ENCODE measurements around the gene HSPA12B.

DNA sequence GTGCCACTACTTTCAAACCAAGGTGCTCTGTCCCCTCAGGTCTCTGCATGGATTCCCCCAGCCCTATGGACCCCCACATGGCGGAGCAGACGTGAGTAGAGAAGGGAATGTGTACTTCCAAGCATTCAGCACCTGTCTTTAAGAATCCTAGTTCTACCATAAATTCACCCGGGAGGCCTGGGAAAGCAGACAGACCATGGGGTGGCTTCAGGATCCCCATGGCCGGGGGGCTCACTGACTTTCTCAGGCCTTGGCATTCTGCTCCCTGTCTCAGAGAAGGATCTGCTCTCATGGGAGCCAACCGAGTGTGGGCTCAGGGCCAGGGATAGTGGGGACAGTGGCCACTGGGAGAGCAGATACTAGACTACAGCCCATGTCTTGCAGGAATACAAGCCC is 65.9 kb downstream of the HSPA12B start:
- TF ChIP-seq EZH2 (IDR thresholded peaks at IDR 0.05; ENCODE audit: borderline replicate concordance, low read depth, low read length, severe bottlenecking), result no peak
- TF ChIP-seq, protein P1, sequence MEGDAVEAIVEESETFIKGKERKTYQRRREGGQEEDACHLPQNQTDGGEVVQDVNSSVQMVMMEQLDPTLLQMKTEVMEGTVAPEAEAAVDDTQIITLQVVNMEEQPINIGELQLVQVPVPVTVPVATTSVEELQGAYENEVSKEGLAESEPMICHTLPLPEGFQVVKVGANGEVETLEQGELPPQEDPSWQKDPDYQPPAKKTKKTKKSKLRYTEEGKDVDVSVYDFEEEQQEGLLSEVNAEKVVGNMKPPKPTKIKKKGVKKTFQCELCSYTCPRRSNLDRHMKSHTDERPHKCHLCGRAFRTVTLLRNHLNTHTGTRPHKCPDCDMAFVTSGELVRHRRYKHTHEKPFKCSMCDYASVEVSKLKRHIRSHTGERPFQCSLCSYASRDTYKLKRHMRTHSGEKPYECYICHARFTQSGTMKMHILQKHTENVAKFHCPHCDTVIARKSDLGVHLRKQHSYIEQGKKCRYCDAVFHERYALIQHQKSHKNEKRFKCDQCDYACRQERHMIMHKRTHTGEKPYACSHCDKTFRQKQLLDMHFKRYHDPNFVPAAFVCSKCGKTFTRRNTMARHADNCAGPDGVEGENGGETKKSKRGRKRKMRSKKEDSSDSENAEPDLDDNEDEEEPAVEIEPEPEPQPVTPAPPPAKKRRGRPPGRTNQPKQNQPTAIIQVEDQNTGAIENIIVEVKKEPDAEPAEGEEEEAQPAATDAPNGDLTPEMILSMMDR (IDR thresholded peaks at IDR 0.05; ENCODE audit: extremely low read depth in 1 of 2, insufficient read depth in 1 of 2, low read depth in 1 of 2, low read length in 2 of 2), result no peak
- TF ChIP-seq POLR2A (IDR thresholded peaks at IDR 0.05; ENCODE audit: low read depth, low read length), result no peak
- TF ChIP-seq MYC (IDR thresholded peaks at IDR 0.05; ENCODE audit: low read depth, low read length), result no peak
- TF ChIP-seq, protein P2, sequence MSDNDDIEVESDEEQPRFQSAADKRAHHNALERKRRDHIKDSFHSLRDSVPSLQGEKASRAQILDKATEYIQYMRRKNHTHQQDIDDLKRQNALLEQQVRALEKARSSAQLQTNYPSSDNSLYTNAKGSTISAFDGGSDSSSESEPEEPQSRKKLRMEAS (IDR thresholded peaks at IDR 0.05; ENCODE audit: insufficient read depth, insufficient read length), result no peak
- no peak for TF ChIP-seq POLR2AphosphoS5 (IDR thresholded peaks at IDR 0.05; ENCODE audit: insufficient read depth, low read depth, low read length)
